ENCODE results near the gene AIP.

DNA sequence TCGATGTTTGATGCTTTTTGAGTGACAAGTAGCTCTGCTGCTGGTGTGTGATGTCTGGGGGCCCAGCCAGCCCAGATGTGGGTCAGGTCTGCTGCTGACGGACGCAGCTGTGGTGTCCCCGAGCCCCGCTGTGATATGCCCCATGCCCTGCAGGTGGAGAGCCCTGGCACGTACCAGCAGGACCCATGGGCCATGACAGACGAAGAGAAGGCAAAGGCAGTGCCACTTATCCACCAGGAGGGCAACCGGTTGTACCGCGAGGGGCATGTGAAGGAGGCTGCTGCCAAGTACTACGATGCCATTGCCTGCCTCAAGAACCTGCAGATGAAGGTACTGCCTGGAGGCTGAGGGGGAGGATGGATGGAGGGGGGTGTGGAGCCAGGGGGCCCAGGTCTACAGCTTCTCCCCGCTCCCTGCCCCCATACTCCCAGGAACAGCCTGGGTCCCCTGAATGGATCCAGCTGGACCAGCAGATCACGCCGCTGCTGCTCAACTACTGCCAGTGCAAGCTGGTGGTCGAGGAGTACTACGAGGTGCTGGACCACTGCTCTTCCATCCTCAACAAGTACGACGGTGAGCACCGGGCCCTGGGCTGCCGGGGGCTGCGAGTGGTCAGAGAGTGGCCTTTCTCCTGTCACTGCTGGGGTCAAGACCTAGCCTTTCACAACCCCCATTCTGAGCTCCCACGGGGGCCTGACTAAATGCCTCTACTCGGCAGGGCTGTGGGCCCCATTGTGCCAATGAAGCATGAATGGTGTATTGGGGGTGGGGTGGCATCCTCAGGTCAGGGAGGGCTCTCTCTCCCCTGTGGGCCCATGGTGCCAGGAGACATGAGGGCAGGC, 7.3 kb downstream of the AIP start:
- no peak for TF ChIP-seq EZH2 (IDR thresholded peaks at IDR 0.05)
- TF ChIP-seq POLR2A (IDR thresholded peaks at IDR 0.05; ENCODE audit: borderline replicate concordance, extremely low read depth, insufficient read depth, insufficient read length), result no peak
- TF ChIP-seq, protein P1, sequence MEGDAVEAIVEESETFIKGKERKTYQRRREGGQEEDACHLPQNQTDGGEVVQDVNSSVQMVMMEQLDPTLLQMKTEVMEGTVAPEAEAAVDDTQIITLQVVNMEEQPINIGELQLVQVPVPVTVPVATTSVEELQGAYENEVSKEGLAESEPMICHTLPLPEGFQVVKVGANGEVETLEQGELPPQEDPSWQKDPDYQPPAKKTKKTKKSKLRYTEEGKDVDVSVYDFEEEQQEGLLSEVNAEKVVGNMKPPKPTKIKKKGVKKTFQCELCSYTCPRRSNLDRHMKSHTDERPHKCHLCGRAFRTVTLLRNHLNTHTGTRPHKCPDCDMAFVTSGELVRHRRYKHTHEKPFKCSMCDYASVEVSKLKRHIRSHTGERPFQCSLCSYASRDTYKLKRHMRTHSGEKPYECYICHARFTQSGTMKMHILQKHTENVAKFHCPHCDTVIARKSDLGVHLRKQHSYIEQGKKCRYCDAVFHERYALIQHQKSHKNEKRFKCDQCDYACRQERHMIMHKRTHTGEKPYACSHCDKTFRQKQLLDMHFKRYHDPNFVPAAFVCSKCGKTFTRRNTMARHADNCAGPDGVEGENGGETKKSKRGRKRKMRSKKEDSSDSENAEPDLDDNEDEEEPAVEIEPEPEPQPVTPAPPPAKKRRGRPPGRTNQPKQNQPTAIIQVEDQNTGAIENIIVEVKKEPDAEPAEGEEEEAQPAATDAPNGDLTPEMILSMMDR (IDR thresholded peaks at IDR 0.05 in 2 of 3, conservative IDR thresholded peaks at IDR 0.05 in 1 of 3; ENCODE audit: borderline replicate concordance in 1 of 3, insufficient read depth in 1 of 3, low read depth in 2 of 3, low read length in 2 of 3), result no peak
- no peak for TF ChIP-seq POLR2AphosphoS5 (IDR thresholded peaks at IDR 0.05; ENCODE audit: low read depth, low read length)

Measured in HCT116 (cell line).